Endothelial cell of umbilical vein (primary cell): ENCODE data around the gene PIK3C2G.

Experiments
- EZH2 ChIP-seq: IDR thresholded peaks from 2 replicates; pipeline ENCODE4 v1.6.1; 2012; ENCODE audit warnings: borderline replicate concordance, low read depth, mild to moderate bottlenecking, moderate library complexity, low read length, inconsistent platforms; ENCODE audit not compliant: severe bottlenecking
- FOS ChIP-seq: IDR thresholded peaks from 2 replicates; pipeline ENCODE4 v1.6.1; 2011; ENCODE audit warnings: mild to moderate bottlenecking, low read length, moderate library complexity, borderline replicate concordance; ENCODE audit not compliant: insufficient read depth
- MYC ChIP-seq: IDR thresholded peaks from one replicate; pipeline ENCODE4 v1.6.1; 2011; ENCODE audit warnings: mild to moderate bottlenecking, low read depth, low read length
- POLR2A ChIP-seq: IDR thresholded peaks from 2 replicates; pipeline ENCODE4 v1.6.1; 2012; ENCODE audit warnings: low read depth, mild to moderate bottlenecking, control low read depth, low read length
- POLR2AphosphoS5 ChIP-seq: IDR thresholded peaks from 2 replicates; pipeline ENCODE4 v1.6.1; 2012; ENCODE audit warnings: low read depth, mild to moderate bottlenecking, control low read depth, low read length, moderate library complexity; ENCODE audit not compliant: insufficient read depth
- TF ChIP-seq, protein P1 (sequence below), 2 donors: IDR thresholded peaks; 1 replicate in 1 of 2; 2 replicates in 1 of 2; pipeline ENCODE4 v1.5.1; 2011; ENCODE audit warnings: low read length in 2 of 2, mild to moderate bottlenecking in 2 of 2, moderate library complexity in 2 of 2, control low read depth in 1 of 2, inconsistent platforms in 1 of 2, low read depth in 1 of 2; ENCODE audit not compliant: insufficient read depth in 1 of 2; ENCODE audit errors: extremely low read depth in 1 of 2
- TF ChIP-seq, protein P2 (sequence below): IDR thresholded peaks from 2 replicates; pipeline ENCODE4 v1.6.1; 2011; ENCODE audit not compliant: insufficient read depth, insufficient read length

DNA sequence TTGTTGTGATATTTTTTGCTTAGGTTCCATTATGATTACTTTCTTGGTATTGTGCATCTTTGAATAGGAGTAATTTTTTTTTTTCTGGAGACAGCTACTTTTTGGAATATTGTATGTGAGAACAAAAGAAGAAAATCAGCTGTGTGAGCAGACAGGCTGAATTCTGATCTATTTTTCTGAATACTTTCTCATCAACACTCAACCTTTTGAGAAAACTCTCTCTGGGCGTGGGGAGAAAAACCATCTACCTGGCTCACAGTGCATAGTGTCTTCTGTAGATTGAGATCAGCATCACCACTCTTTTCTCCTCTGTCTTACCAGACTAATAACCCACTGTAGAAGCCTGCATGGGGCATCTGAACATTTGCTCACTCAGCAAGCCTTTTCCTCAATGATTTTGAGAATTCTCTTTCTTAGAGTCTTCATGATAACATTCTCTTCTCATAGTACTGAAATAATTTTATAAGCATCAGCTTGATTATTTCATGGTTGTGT lies 3.3 kb downstream of the PIK3C2G start:
- TF ChIP-seq POLR2AphosphoS5 (no peak), MYC (no peak), EZH2 (no peak), POLR2A (no peak), FOS (no peak)
- TF ChIP-seq, protein P1, sequence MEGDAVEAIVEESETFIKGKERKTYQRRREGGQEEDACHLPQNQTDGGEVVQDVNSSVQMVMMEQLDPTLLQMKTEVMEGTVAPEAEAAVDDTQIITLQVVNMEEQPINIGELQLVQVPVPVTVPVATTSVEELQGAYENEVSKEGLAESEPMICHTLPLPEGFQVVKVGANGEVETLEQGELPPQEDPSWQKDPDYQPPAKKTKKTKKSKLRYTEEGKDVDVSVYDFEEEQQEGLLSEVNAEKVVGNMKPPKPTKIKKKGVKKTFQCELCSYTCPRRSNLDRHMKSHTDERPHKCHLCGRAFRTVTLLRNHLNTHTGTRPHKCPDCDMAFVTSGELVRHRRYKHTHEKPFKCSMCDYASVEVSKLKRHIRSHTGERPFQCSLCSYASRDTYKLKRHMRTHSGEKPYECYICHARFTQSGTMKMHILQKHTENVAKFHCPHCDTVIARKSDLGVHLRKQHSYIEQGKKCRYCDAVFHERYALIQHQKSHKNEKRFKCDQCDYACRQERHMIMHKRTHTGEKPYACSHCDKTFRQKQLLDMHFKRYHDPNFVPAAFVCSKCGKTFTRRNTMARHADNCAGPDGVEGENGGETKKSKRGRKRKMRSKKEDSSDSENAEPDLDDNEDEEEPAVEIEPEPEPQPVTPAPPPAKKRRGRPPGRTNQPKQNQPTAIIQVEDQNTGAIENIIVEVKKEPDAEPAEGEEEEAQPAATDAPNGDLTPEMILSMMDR (IDR thresholded peaks at IDR 0.05; ENCODE audit: extremely low read depth in 1 of 2, insufficient read depth in 1 of 2, low read depth in 1 of 2, low read length in 2 of 2), result no peak
- TF ChIP-seq, protein P2, sequence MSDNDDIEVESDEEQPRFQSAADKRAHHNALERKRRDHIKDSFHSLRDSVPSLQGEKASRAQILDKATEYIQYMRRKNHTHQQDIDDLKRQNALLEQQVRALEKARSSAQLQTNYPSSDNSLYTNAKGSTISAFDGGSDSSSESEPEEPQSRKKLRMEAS, result no peak
